Suprapubic skin (tissue), 4 donors: ENCODE measurements around the gene LAMA3. TPM values are rescaled to one million over a fixed set of nuclear protein-coding genes. Genes with fewer than 3 reads are reported as not detected.

Experiments used
- DNase-seq, 2 donors: peaks; one replicate each; pipeline ENCODE4 v3.0.0-alpha.2; 2019; ENCODE audit warnings: low spot score in 2 of 2
- H3K27ac ChIP-seq: fragments of 200-600 bp; sonication (generic); one replicate; pipeline ENCODE4 v1.5.1; 2019
- H3K27me3 ChIP-seq: fragments of 200-600 bp; sonication (generic); one replicate; pipeline ENCODE4 v1.5.1; 2019
- H3K36me3 ChIP-seq: fragments of 200-600 bp; sonication (generic); one replicate; pipeline ENCODE4 v1.5.1; 2019
- H3K4me1 ChIP-seq: fragments of 200-600 bp; sonication (generic); one replicate; pipeline ENCODE4 v1.5.1; 2019
- H3K4me3 ChIP-seq: fragments of 200-600 bp; sonication (generic); one replicate; pipeline ENCODE4 v1.5.1; 2019; ENCODE audit warnings: mild to moderate bottlenecking
- H3K9me3 ChIP-seq: fragments of 200-600 bp; sonication (generic); one replicate; pipeline ENCODE4 v1.5.1; 2019
- EP300 ChIP-seq: sonication (generic); formaldehyde crosslinking; IDR thresholded peaks from one replicate; pipeline ENCODE4 v1.6.1; 2017; ENCODE audit warnings: antibody characterized with exemption
- POLR2A ChIP-seq, 2 donors: fragments of 450-650 bp; IDR thresholded peaks; one replicate each; pipeline ENCODE4 v1.6.1; 2017; ENCODE audit warnings: antibody characterized with exemption in 2 of 2, mild to moderate bottlenecking in 2 of 2, moderate library complexity in 2 of 2
- POLR2AphosphoS5 ChIP-seq, 3 donors: sonication (generic); formaldehyde crosslinking; IDR thresholded peaks; one replicate each; pipeline ENCODE4 v1.6.1; 2017; ENCODE audit warnings: antibody characterized with exemption in 3 of 3
- WGBS: methylation state at CpG from one replicate; pipeline ENCODE4 v1.1.5; 2018; 5-methylcytosine and 5-hydroxymethylcytosine counted together
- total RNA-seq, 4 donors: library from RNA; depleted of rRNA; stranded (reverse); fragments of >200 nt; gene quantifications; one replicate each; pipeline ENCODE4 v1.1.0, GENCODE V29; 2016
- TF ChIP-seq, protein P1 (sequence below), 2 donors: fragments of 200-600 bp in 1 of 2; fragments of 450-650 bp in 1 of 2; sonication (generic) in 1 of 2; IDR thresholded peaks; one replicate each; pipeline ENCODE4 v1.5.1; 2016 to 2019; ENCODE audit warnings: antibody characterized with exemption in 2 of 2, mild to moderate bottlenecking in 1 of 2, moderate library complexity in 1 of 2

LAMA3 gene
- total RNA-seq, 4 donors from 2014 or later, result 233 to 370 (median 253) TPM

DNA sequence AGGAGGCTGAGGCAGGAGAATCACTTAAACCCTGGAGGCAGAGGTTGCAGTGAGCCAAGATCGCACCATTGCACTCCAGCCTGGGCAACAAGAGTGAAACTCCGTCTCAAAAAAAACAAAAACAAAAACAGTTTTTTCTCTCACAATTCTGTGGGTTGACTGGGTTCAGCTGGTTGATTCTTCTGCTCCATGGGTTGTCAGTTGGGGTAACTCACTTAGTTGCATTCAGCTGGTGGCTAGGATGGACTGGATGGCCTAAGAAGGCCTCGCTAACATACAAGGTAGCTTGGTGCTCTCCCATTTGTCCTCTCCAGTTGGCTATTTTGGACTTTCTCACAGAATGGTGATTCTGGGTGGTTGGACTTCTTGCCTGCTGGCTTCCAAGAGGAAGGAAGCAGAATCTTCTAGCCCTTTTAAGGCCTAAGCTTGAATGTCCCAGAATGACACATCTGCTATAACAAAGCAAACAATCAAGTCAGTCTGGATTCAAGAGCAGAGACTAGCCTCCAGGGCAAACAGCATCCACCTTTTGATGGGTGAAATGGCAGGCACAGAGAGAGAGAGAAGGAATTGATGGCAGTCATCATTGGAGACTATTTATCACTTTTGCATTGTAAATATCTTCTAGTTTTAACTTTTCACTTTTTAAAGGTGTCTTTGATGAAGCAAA is 17.9 kb downstream of the LAMA3 start:
- Histone ChIP-seq H3K4me3 (no peak overlapping the region), H3K27ac (no peak overlapping the region), H3K9me3 (no peaks in the 10 kb centered on the region), H3K4me1 (peaks cover 2% of the 10 kb centered on the region), H3K27me3 (no peaks in the 10 kb centered on the region), H3K36me3 (no peaks in the 10 kb centered on the region)
- TF ChIP-seq, protein P1, sequence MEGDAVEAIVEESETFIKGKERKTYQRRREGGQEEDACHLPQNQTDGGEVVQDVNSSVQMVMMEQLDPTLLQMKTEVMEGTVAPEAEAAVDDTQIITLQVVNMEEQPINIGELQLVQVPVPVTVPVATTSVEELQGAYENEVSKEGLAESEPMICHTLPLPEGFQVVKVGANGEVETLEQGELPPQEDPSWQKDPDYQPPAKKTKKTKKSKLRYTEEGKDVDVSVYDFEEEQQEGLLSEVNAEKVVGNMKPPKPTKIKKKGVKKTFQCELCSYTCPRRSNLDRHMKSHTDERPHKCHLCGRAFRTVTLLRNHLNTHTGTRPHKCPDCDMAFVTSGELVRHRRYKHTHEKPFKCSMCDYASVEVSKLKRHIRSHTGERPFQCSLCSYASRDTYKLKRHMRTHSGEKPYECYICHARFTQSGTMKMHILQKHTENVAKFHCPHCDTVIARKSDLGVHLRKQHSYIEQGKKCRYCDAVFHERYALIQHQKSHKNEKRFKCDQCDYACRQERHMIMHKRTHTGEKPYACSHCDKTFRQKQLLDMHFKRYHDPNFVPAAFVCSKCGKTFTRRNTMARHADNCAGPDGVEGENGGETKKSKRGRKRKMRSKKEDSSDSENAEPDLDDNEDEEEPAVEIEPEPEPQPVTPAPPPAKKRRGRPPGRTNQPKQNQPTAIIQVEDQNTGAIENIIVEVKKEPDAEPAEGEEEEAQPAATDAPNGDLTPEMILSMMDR (IDR thresholded peaks at IDR 0.05), result no peak
- TF ChIP-seq EP300 (no peak), POLR2AphosphoS5 (IDR thresholded peaks at IDR 0.05) (no peak), POLR2A (IDR thresholded peaks at IDR 0.05) (no peak)
- DNase-seq, result no peak
- WGBS, result 100% methylated on average over 3 of the region's 3 CpGs

DNA sequence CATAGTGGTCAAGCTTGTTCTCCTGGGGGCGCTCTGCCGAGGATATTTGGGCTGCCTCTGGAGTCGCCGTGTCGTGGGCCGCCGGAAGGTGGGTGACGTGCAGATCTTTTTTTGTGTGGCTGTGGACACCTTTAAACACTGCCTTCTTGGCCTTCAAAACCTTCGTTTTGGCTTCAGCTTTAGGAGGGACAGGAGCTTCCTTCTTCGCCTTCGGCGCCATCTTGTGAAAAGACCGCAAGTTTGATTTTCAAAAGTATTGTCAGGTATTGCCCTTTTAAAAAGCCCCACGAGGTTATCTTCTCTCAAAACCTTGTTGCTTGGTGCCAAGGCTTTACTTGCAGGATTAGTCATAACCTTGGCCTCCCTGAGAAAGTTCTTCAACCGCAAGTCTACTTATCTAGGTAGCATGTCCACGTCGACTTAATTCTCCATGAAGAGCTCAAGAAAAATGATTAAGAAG is 20.8 kb downstream of the LAMA3 start:
- no peak overlapping the region for H3K4me3 ChIP-seq
- no peaks in the 10 kb centered on the region for H3K9me3 ChIP-seq
- DNase-seq, result no peak
- H3K27me3 ChIP-seq, result no peaks in the 10 kb centered on the region
- WGBS, result 85% methylated on average over 17 of the region's 17 CpGs
- H3K27ac ChIP-seq, result no peak overlapping the region
- TF ChIP-seq, protein P1 (IDR thresholded peaks at IDR 0.05), result no peak
- peaks cover 2% of the 10 kb centered on the region for H3K4me1 ChIP-seq
- H3K36me3 ChIP-seq, result peaks cover 3% of the 10 kb centered on the region

DNA sequence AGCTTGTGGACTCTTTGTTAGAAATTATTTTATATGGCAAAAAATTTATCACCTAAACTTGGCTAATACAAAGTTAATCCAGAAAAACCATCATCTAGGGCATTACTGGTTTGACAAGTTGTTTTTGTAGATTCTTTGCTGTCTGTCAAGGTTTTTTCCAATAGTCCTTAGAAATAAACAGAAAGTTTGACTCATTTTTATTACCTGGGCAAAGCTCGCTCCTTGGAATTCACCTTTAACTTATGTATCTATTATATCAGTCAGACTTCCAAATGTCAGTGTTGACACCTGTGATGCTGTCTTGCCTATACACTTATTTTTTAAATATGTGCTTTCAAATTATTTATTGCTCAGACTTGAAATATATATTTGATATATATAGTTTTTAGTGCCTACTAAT is 21.7 kb downstream of the LAMA3 start:
- Histone ChIP-seq H3K4me3 (no peak overlapping the region), H3K9me3 (no peaks in the 10 kb centered on the region), H3K27me3 (no peaks in the 10 kb centered on the region), H3K27ac (no peak overlapping the region), H3K36me3 (peaks cover 3% of the 10 kb centered on the region), H3K4me1 (peaks cover 2% of the 10 kb centered on the region)
- no peak for DNase-seq
- WGBS, result 63% methylated on average over 1 of the region's 1 CpG
- TF ChIP-seq, protein P1 (IDR thresholded peaks at IDR 0.05), result no peak
- no peak for TF ChIP-seq POLR2A (IDR thresholded peaks at IDR 0.05)
- no peak for TF ChIP-seq EP300
- TF ChIP-seq POLR2AphosphoS5 (IDR thresholded peaks at IDR 0.05), result no peak

DNA sequence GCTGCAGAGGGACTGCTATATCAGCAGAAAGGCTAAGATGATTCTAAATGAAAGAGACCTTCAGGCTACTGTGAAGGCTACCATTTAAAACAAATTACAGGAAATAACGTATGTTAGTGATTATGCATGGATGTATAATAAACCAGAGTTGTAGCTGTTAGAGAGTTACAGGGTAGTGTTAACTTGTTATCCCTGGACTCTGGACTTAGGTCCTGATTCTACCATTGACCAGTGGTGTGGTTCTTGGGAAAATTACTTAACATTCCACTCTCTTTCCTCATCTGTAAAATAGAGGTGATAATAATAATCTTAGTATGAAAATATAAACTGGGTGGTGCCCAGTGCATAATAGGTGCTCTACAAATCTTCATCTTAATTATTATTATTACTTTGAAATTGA is 22.2 kb downstream of the LAMA3 start:
- no peak for TF ChIP-seq POLR2AphosphoS5 (IDR thresholded peaks at IDR 0.05)
- TF ChIP-seq, protein P1 (IDR thresholded peaks at IDR 0.05), result no peak
- TF ChIP-seq POLR2A (IDR thresholded peaks at IDR 0.05), result no peak
- no peak for TF ChIP-seq EP300
- Histone ChIP-seq H3K4me3 (no peak overlapping the region), H3K36me3 (peaks cover 3% of the 10 kb centered on the region), H3K4me1 (peaks cover 5% of the 10 kb centered on the region), H3K9me3 (no peaks in the 10 kb centered on the region), H3K27ac (no peak overlapping the region), H3K27me3 (no peaks in the 10 kb centered on the region)
- WGBS, result 69% methylated on average over 1 of the region's 1 CpG
- DNase-seq, result no peak

DNA sequence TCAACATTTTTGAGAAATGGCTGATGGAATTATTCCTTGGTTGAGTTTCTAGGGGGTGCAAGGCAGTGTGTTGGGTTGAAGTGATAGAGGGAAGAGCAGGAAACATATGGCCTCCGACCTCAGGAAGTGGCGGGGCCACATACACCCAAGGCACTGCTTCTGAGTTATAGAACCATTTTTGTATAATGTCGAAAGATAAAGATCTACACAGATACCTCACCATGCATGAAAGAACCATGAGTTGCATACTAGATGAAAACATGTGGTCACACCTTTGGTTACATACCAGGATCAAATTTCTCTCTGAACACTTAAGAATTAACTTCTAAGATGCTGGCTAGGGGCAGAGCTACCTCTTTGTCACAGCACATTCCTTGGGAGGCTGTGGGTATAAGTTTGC is 23.2 kb downstream of the LAMA3 start:
- DNase-seq, result no peak
- 64% methylated on average over 3 of the region's 3 CpGs for WGBS

More for the DNA sequence above, 23.2 kb downstream of the LAMA3 start:
- Histone ChIP-seq H3K27me3 (no peaks in the 10 kb centered on the region), H3K36me3 (peaks cover 3% of the 10 kb centered on the region), H3K4me1 (peaks cover 12% of the 10 kb centered on the region), H3K9me3 (no peaks in the 10 kb centered on the region), H3K27ac (no peak overlapping the region), H3K4me3 (no peak overlapping the region)
- no peak for TF ChIP-seq POLR2A (IDR thresholded peaks at IDR 0.05)
- no peak for TF ChIP-seq EP300
- TF ChIP-seq POLR2AphosphoS5 (IDR thresholded peaks at IDR 0.05), result no peak
- TF ChIP-seq, protein P1 (IDR thresholded peaks at IDR 0.05), result no peak
